HEK293T (cell line): ENCODE data around the gene SCG2.
"Not testable (repeated sequence)": the region's sequence is repeated elsewhere in the genome, so short reads cannot be mapped to it uniquely, and the experiment has no call there.

Source experiments
- CTCF ChIA-PET: fragments of 350-600 bp; formaldehyde crosslinking; extraction: SDS; loops from one replicate; lab custom pipeline; 2021; ENCODE audit warnings: antibody characterized with exemption, inconsistent platforms; lab: Yijun Ruan, JAX
- POLR2A ChIA-PET: fragments of 350-600 bp; formaldehyde crosslinking; extraction: SDS; loops from one replicate; lab custom pipeline; 2020; ENCODE audit warnings: antibody characterized with exemption, inconsistent platforms; lab: Yijun Ruan, JAX
- DNase-seq: peaks from one replicate; pipeline ENCODE4 v3.0.0; 2012; ENCODE audit warnings: mixed read lengths; ENCODE audit errors: extremely low spot score
- ARNT ChIP-seq: fragments of 450-650 bp; IDR thresholded peaks from 2 replicates; pipeline ENCODE4 v1.6.1; 2017; ENCODE audit warnings: mild to moderate bottlenecking
- BHLHE40 ChIP-seq: fragments of 450-650 bp; IDR thresholded peaks from 2 replicates; pipeline ENCODE4 v1.6.1; 2016; ENCODE audit warnings: mild to moderate bottlenecking, moderate library complexity, borderline replicate concordance
- CTBP1 ChIP-seq: fragments of 450-650 bp; IDR thresholded peaks from 2 replicates; pipeline ENCODE4 v1.6.1; 2016; ENCODE audit warnings: borderline replicate concordance
- ELF4 ChIP-seq: fragments of 450-650 bp; IDR thresholded peaks from 2 replicates; pipeline ENCODE4 v1.6.1; 2017; ENCODE audit warnings: antibody characterized with exemption
- FOXA1 ChIP-seq: fragments of 450-650 bp; IDR thresholded peaks from 2 replicates; pipeline ENCODE4 v1.6.1; 2016; ENCODE audit warnings: mild to moderate bottlenecking
- FOXK2 ChIP-seq: fragments of 450-650 bp; IDR thresholded peaks from 2 replicates; pipeline ENCODE4 v1.6.1; 2016; ENCODE audit warnings: mild to moderate bottlenecking
- FOXM1 ChIP-seq: fragments of 450-650 bp; IDR thresholded peaks from 2 replicates; pipeline ENCODE4 v1.6.1; 2017; ENCODE audit warnings: mild to moderate bottlenecking, borderline replicate concordance
- HDGF ChIP-seq: fragments of 450-650 bp; IDR thresholded peaks from 2 replicates; pipeline ENCODE4 v1.6.1; 2017; ENCODE audit warnings: antibody characterized with exemption, borderline replicate concordance
- L3MBTL2 ChIP-seq: fragments of 450-650 bp; conservative IDR thresholded peaks from 2 replicates; pipeline ENCODE4 v1.6.1; 2016; ENCODE audit warnings: mild to moderate bottlenecking
- LEF1 ChIP-seq: fragments of 450-650 bp; IDR thresholded peaks from 2 replicates; pipeline ENCODE4 v1.6.1; 2017; ENCODE audit warnings: mild to moderate bottlenecking, borderline replicate concordance
- NFRKB ChIP-seq: fragments of 450-650 bp; IDR thresholded peaks from 2 replicates; pipeline ENCODE4 v1.6.1; 2016; ENCODE audit warnings: mild to moderate bottlenecking, moderate library complexity
- PKNOX1 ChIP-seq: fragments of 450-650 bp; IDR thresholded peaks from 2 replicates; pipeline ENCODE4 v1.6.1; 2016
- SP1 ChIP-seq: fragments of 450-650 bp; IDR thresholded peaks from 2 replicates; pipeline ENCODE4 v1.6.1; 2017
- SUZ12 ChIP-seq: fragments of 450-650 bp; IDR thresholded peaks from 2 replicates; pipeline ENCODE4 v1.6.1; 2016; ENCODE audit warnings: mild to moderate bottlenecking
- TARDBP ChIP-seq: fragments of 450-650 bp; IDR thresholded peaks from 2 replicates; pipeline ENCODE4 v1.6.1; 2016
- ZNF384 ChIP-seq: fragments of 450-650 bp; IDR thresholded peaks from 2 replicates; pipeline ENCODE4 v1.6.1; 2016

SCG2 gene

GRCh38 chr2:223598994-223599639 lies 3.0 kb downstream of the SCG2 start:
- no peak for TF ChIP-seq L3MBTL2
- no peak for TF ChIP-seq TARDBP
- TF ChIP-seq BHLHE40: no peak
- TF ChIP-seq ARNT: no peak
- no peak for TF ChIP-seq NFRKB
- TF ChIP-seq FOXA1: no peak
- no peak for TF ChIP-seq SUZ12
- TF ChIP-seq SP1: no peak
- no peak for TF ChIP-seq FOXK2
- TF ChIP-seq LEF1: no peak
- TF ChIP-seq ZNF384: no peak
- no peak for TF ChIP-seq CTBP1
- TF ChIP-seq HDGF: no peak
- TF ChIP-seq FOXM1: no peak
- TF ChIP-seq PKNOX1: no peak
- TF ChIP-seq ELF4: no peak
- DNase-seq: no peak
- ChIA-PET CTCF (interaction anchor here (0.7 kb wide), 1 partner anchor 18 kb away, joined by 3 read pairs; no protein-coding TSS in a partner anchor), POLR2A (no interaction called here)

- TF ChIP-seq ARNT: no peak
- no peak for TF ChIP-seq BHLHE40
- TF ChIP-seq ZNF384: no peak
- TF ChIP-seq ELF4: no peak
- TF ChIP-seq SP1: no peak
- TF ChIP-seq FOXM1: no peak
- TF ChIP-seq TARDBP: no peak
- TF ChIP-seq SUZ12: no peak
- TF ChIP-seq FOXA1: no peak
- TF ChIP-seq FOXK2: no peak
- TF ChIP-seq L3MBTL2: no peak
- TF ChIP-seq HDGF: no peak
- TF ChIP-seq PKNOX1: no peak
- TF ChIP-seq CTBP1: no peak
- no peak for TF ChIP-seq NFRKB
- no peak for TF ChIP-seq LEF1
- DNase-seq: no peak
- ChIA-PET POLR2A (no interaction called here), CTCF (no interaction called here)
These were observed 5.1 kb downstream of the SCG2 start for GRCh38 chr2:223597076-223597475.

- ChIA-PET POLR2A (no interaction called here), CTCF (no interaction called here)
- TF ChIP-seq ELF4: no peak
- TF ChIP-seq SUZ12: no peak
- TF ChIP-seq FOXA1: no peak
- TF ChIP-seq FOXM1: no peak
- no peak for DNase-seq
These were observed 6.0 kb downstream of the SCG2 start for GRCh38 chr2:223596208-223596607.

GRCh38 chr2:223594831-223595230 lies 7.3 kb downstream of the SCG2 start:
- POLR2A ChIA-PET: no interaction called here

GRCh38 chr2:223594259-223594658 lies 7.9 kb downstream of the SCG2 start:
- DNase-seq: no peak
- POLR2A ChIA-PET: no interaction called here
- CTCF ChIA-PET: no interaction called here
- TF ChIP-seq LEF1 (no peak), CTBP1 (no peak), ARNT (no peak), FOXA1 (no peak), PKNOX1 (no peak), FOXK2 (no peak), BHLHE40 (no peak)

More at GRCh38 chr2:223594831-223595230, 7.3 kb downstream of the SCG2 start:
- CTCF ChIA-PET: no interaction called here
- TF ChIP-seq PKNOX1 (no peak), L3MBTL2 (no peak), HDGF (no peak), ARNT (no peak), SUZ12 (no peak), ELF4 (no peak), CTBP1 (no peak), FOXM1 (no peak), FOXK2 (no peak), FOXA1 (no peak), LEF1 (no peak), NFRKB (no peak), ZNF384 (no peak), TARDBP (no peak)
- no peak for DNase-seq

GRCh38 chr2:223592689-223593088 lies 9.5 kb downstream of the SCG2 start:
- DNase-seq, POLR2A ChIA-PET, CTCF ChIA-PET: not testable (repeated sequence)
